Kidney epithelial cell (primary cell): ENCODE results near the gene ABHD2. TPM values are rescaled to one million over a fixed set of nuclear protein-coding genes. Genes with fewer than 3 reads are reported as not detected.

Experiments used
- DNase-seq: peaks from one replicate; pipeline ENCODE4 v3.0.0-alpha.2; 2010; ENCODE audit warnings: low read depth
- H3K27me3 ChIP-seq: 2 replicates; pipeline ENCODE4 v1.6.0; 2011; ENCODE audit warnings: low read length; ENCODE audit not compliant: control insufficient read depth, insufficient read depth
- H3K36me3 ChIP-seq: 2 replicates; pipeline ENCODE4 v1.5.1; 2011; ENCODE audit warnings: low read length; ENCODE audit not compliant: control insufficient read depth, insufficient read depth
- H3K4me3 ChIP-seq: 2 replicates; pipeline ENCODE4 v1.5.1; 2011; ENCODE audit warnings: low read depth, mild to moderate bottlenecking, control low read depth, low read length
- CTCF ChIP-seq: IDR thresholded peaks from 2 replicates; pipeline ENCODE4 v1.5.1; 2011; ENCODE audit warnings: mild to moderate bottlenecking, moderate library complexity, low read length, control low read depth, inconsistent platforms; ENCODE audit not compliant: insufficient read depth, poor library complexity, severe bottlenecking
- total RNA-seq: library from RNA; depleted of rRNA; stranded (reverse); fragments of >200 nt; gene quantifications from 2 replicates; pipeline ENCODE4 v1.2.3, GENCODE V29; 2015

The ABHD2 gene
- total RNA-seq, 1 donor from 2014 or later, result 39.7 TPM

GRCh38 chr15:89150762-89151664, 62.8 kb downstream of the ABHD2 start:
- no peak overlapping the region for H3K4me3 ChIP-seq
- no peak for TF ChIP-seq CTCF

GRCh38 chr15:89155122-89155521, 66.9 kb downstream of the ABHD2 start:
- DNase-seq, result no peak
- Histone ChIP-seq H3K4me3 (no peak overlapping the region), H3K27me3 (no peaks in the 10 kb centered on the region), H3K36me3 (peaks cover 1% of the 10 kb centered on the region)
- no peak for TF ChIP-seq CTCF

More at GRCh38 chr15:89150762-89151664, 62.8 kb downstream of the ABHD2 start:
- H3K27me3 ChIP-seq, result no peaks in the 10 kb centered on the region
- peaks cover 1% of the 10 kb centered on the region for H3K36me3 ChIP-seq
- no peak for DNase-seq

GRCh38 chr15:89155656-89156055, 67.4 kb downstream of the ABHD2 start:
- DNase-seq, result no peak
- no peaks in the 10 kb centered on the region for H3K27me3 ChIP-seq
- no peak overlapping the region for H3K4me3 ChIP-seq
- peaks cover 1% of the 10 kb centered on the region for H3K36me3 ChIP-seq
- no peak for TF ChIP-seq CTCF

- no peak for TF ChIP-seq CTCF
- no peak for DNase-seq
- no peak overlapping the region for H3K4me3 ChIP-seq
- H3K27me3 ChIP-seq, result no peaks in the 10 kb centered on the region
- peaks cover 1% of the 10 kb centered on the region for H3K36me3 ChIP-seq
Observed at GRCh38 chr15:89157061-89157460, 68.8 kb downstream of the ABHD2 start.

GRCh38 chr15:89157918-89158564, 69.8 kb downstream of the ABHD2 start:
- H3K4me3 ChIP-seq, result no peak overlapping the region

More at GRCh38 chr15:89157918-89158564, 69.8 kb downstream of the ABHD2 start:
- H3K36me3 ChIP-seq, result peaks cover 1% of the 10 kb centered on the region
- DNase-seq, result no peak
- no peaks in the 10 kb centered on the region for H3K27me3 ChIP-seq
- no peak for TF ChIP-seq CTCF
